ENCODE data around the gene TMC6.
A peak's percentile ranks its signal among the peaks of the same experiment; 100 is the strongest.

GRCh38 chr17:78174346-78174869, 45.9 kb upstream of the TMC6 start:
- TF ChIP-seq CTCF (IDR thresholded peaks at IDR 0.05) (peak in 5 of 6 experiments; percentile 45 to 63 (median 52)), POLR2A (IDR thresholded peaks at IDR 0.05) (peak in 1 of 2 donors; percentile 13)

All from adrenal gland (tissue), 5 donors.